DMS 273 treated with DMSO at 0.1 percent for 48 hours (cell line): ENCODE data around the gene RYR1.
"Not testable (repeated sequence)": the region's sequence is repeated elsewhere in the genome, so short reads cannot be mapped to it uniquely, and the experiment has no call there.

ENCODE experiments used
- DNase-seq: peaks from one replicate; lab custom pipeline; 2025; lab: John Stamatoyannopoulos, UW

Gene RYR1

DNA sequence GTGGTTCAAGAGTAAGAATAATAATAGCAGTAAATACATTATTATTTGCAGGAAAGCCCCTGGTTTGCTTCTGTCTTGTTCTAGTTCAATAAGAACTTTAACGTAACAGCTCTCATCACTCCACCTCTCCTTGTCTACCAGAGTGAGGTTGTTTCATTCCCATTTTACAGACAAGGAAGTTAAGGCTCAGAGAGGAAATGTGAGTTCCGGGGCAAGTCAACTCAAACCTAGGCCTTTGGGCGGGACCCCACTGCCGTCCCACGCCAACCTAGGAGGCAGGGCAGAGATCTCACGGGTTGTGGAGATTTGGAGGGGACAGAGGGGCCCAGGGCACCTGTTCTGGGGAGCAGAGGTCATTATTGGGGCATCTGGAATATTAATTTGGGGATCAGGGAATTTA is 182.8 kb downstream of the RYR1 start:
- DNase-seq = no peak

GRCh38 chr19:38617283-38617763 is 183.8 kb downstream of the RYR1 start:
- no peak for DNase-seq

DNA sequence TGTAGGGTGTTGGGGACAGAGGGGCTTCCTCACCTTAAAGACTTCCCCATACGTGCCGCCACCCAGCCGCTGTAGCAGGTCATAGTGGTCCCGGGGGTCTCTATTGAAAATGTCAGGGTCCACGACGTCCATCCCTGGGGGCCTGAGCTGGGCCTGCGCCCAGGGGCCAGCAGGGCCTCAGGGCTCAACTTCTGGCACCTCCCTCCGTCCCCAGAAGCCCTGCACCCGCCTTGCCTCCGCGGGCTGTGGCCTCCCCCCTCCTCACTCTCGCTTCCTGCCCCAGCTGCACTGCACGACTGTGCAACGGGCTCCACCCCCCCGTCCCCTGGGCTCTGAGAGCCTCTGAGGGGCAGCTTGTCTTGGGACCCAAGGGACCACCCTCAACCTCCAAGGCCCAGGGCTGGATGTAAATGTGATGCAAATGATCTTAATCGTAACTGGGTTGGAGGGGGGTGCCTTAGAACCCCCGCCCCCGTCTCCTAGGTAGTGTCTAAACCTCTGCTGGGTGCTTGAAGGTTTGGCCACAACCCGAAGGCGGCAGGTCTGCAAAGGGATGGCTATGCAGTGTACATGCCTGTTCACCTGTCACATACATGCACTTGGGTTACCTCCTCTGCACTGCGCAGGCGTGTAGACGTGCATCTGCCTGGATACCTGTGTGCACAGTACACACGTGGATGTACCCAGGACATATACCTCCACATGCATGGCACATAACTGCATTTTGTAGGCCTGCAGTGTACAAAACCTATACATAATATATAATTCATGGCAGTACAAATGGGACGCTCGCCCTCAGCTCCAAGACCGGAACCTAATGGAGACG is 184.5 kb downstream of the RYR1 start, which contains the start of gene MAP4K1:
MAP4K1 (minus strand) TSS at position 190 of the 826 bp plus-strand sequence; CDS start at position 132, 58 bp downstream.
- DNase-seq = no peak

DNA sequence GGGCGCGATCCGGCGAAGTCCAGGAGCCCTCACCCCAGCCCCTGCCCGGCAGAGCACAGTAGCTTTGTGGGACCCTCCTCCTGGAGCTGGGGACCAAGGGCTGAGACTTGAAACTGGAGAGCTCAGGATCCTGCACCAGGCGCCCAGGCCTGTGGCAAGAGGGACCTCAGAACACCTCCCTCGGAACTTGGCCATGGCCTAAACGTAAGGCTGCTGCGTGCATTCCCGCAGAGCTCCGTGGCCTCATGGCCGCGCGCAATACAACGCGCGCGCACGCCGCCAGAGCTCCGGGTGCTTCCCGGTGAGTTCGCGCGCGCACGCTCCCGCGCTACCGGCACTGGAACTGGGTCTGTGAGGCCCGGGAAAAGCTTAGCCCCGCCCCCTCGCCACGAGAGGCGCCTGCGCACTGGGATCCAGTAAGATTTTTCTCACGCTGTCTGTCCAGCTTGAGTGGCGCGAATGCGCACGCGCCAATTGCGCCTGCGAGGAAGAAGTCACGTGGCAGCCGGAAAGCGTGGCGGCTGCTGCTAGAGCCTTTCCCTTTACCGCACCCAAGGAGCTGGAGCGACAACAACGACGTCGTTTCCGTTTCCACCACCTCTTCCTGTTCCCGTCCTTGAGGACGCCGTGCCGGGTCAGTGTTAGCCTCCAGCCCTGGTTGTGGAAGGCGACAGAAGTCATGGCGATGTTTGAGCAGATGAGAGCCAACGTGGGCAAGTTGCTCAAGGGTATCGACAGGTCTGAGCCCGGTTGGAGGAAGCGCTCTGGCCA is 185.3 kb downstream of the RYR1 start, which contains the start of gene EIF3K:
EIF3K (plus strand) TSS at position 599 of the 771 bp plus-strand sequence; CDS start at position 680, 81 bp downstream.
- DNase-seq = peak; percentile 96

- no peak for DNase-seq
These were observed 186.1 kb downstream of the RYR1 start for GRCh38 chr19:38619361-38620174.

DNA sequence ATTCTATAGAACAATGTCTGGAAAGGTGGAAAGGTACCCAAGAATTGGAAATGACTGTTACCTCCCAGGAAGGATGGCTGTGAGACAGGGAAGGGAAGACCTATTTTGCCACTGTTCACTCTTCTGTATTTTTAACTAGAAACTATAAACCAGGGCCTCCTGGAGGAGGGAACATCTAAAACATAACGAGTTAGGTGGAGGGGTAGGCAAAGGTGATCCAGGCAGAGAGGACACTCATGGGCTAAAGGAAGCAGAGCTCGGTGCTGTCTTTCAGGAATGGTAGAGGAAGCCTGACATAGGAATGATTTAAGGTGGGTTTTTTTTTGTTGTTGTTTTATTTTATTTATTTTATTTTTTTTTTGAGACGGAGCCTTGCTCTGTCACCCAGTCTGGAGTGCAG is 191.3 kb downstream of the RYR1 start:
- no peak for DNase-seq

DNA sequence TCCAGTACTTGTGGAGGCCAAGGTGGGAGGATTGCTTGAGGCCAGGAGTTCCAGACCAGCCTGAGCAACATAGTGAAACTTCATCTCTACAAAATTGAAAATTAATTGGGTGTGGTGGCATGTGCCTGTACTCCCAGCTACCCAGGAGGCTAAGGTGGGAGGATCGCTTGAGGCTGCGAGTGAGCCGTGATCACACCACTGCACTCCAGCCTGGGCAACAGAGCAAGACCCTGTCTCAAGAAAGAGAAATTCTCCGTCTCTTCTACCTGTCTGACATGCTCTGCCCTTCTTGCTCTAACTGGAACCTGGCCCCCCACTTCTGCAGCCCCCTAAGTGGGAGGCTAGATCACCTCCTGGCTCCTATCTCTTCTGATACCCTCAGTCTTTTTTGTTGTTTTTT is 192.9 kb downstream of the RYR1 start:
- no peak for DNase-seq

DNA sequence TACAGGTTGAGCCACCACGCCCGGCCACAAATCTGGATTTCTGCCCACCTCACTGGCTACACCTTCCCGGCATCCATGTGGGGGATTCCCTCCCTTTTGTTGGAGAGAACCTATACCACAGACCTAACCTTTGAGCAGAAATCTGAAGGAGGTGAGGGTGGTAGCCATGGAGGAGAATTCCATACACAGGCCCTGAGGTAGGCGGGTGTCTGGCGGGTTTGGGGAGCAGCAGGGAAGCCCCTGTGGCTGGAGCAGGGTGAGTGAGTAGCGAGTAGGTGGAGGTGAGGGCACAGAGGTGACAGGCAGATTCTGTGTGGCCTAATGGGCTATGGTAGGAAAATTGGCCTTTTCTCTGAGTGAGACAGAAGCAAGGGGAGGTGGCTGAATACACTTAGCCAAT is 196.1 kb downstream of the RYR1 start:
- no peak for DNase-seq

DNA sequence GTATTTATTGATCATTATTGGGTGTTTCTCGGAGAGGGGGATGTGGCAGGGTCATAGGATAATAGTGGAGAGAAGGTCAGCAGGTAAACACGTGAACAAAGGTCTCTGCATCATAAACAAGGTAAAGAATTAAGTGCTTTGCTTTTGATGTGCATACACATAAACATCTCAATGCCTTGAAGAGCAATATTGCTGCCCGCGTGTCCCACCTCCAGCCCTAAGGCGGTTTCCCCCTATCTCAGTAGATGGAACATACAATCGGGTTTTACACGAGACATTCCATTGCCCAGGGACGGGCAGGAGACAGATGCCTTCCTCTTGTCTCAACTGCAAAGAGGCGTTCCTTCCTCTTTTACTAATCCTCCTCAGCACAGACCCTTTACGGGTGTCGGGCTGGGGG is 197.8 kb downstream of the RYR1 start:
- not testable (repeated sequence) for DNase-seq

- not testable (repeated sequence) for DNase-seq
These were observed 198.5 kb downstream of the RYR1 start for GRCh38 chr19:38631811-38632475.

DNA sequence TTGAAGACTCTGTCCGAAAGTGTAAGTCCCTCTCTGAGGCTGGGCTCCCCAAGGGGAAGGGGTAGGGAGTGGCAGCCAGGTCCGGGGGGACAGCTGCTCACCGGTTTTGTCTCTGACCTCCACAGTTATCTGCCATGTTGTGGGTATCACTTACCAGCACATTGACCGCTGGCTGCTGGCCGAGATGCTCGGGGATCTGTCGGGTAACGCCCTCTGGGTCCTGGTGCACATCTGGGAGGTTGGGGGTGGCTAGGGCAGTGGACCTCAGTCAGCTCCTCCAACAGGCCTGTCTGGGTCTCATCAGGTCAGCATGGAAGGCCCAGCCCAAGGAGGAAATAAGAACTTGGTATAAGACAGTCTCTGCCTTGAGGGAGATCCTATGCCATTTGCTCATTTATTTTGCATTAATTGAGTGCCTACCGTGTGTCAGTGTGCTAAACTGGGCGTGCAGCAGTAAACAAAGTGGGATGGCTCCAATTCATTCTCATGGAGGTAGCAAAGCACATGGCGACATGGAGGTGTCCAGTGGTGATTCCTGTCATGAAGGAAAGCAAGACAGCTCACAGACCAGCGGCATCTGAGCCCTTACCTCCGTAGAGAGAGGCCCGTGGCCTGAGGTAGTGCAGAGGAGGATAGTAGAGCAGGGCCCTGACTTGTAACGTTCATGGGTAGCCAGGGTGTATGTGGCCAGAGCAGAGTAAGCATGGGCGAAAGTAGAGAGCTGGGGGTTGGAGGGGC is 199.2 kb downstream of the RYR1 start:
- no peak for DNase-seq

DNA sequence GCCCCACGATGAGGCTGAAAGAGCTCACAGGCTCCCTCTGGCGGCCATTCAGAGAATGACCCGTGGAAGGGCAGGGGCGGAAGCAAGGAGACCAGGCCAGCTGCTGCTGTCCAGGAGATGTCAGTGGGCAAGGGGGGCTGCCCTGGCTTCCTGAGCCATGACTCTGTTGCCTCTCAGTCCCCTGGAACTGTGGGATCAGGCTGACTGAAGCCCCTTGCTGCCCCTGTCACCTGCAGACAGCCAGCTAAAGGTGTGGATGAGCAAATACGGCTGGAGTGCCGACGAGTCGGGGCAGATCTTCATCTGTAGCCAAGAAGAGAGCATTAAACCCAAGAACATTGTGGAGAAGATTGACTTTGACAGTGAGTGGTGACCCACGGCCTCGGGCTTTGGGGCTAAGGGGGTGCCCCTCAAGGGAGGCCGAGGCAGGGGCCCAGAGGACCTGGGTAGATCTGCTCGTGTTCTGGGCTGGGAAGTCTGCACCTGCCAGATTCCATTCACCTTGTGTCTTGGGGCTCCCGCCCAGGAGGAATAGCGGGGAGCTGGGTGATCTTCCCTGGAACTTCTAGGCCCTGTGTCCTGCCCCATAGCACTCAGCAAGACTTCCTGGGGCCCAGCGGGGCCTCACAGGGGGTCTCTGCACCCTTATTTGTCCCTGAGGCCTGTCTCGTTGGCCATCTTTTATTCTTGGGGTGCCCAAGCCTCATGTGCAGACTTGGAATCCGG is 201.4 kb downstream of the RYR1 start:
- peak; percentile 16 for DNase-seq

DNA sequence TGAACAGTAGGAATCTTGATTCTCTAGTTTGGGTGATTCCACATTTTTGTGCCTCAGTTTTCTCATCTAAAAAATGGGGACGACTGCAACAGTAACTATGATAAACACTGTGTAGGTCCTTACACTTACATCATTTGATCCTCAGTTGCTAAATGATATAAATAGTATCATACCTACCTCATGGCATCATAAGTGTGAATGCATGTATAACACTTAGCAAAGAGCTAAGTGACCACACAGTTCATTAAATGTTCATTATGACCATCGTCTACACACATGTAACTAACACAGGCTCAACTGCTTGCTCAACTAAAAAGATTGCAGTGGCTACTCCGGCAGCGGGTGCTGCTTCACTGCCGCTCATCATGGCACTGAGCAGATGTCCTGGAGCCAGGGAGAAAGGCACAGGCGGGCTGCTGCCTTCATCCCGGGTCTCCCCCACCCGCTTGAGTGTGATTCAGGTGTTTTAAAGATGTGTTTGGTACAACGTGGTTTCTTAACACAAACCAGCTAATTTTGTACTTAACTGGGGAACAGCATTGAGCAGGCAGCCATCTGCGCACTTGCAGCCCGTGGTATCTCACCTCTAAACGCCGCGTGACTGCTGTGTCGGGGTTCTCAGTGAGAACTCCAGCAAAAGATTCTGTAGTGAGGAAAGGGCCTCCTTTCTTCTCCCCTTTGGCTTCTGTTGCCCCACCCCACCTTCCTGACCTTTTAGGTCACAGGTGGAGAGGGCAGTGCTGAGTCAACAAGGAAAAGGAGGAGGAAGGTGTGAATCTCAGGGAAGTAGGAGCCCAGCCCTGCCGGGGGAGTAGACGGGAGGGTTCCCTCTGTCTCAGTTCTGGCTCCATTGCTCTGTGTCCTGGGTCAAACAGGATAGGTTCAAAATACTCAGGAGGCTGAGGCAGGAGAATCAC is 202.2 kb downstream of the RYR1 start:
- DNase-seq = no peak
